ENCODE data around the gene EHBP1.

DNA sequence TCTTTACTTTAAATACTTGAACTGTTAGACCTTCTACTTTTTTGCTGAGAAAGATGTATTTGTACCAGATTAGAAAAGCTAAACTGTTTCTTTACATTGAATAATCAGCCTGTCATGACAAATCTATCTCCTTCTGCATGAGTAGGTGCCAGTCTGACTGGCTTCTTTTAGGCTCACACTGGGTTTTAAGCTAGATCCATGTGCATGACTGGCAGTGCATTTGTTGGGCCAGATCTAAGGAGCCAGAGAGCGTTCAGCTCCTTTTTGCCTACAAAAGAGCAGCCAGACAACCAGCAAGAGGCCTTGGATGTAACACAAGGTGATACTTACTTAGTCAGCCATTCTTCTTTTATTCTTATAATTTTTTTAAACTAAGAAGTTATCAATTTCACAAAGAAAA lies 263.2 kb downstream of the EHBP1 start:
- TF ChIP-seq, protein P1, sequence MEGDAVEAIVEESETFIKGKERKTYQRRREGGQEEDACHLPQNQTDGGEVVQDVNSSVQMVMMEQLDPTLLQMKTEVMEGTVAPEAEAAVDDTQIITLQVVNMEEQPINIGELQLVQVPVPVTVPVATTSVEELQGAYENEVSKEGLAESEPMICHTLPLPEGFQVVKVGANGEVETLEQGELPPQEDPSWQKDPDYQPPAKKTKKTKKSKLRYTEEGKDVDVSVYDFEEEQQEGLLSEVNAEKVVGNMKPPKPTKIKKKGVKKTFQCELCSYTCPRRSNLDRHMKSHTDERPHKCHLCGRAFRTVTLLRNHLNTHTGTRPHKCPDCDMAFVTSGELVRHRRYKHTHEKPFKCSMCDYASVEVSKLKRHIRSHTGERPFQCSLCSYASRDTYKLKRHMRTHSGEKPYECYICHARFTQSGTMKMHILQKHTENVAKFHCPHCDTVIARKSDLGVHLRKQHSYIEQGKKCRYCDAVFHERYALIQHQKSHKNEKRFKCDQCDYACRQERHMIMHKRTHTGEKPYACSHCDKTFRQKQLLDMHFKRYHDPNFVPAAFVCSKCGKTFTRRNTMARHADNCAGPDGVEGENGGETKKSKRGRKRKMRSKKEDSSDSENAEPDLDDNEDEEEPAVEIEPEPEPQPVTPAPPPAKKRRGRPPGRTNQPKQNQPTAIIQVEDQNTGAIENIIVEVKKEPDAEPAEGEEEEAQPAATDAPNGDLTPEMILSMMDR (IDR thresholded peaks at IDR 0.05) = no peak
- no peak for TF ChIP-seq POLR2A (IDR thresholded peaks at IDR 0.05)
